Breast epithelium (tissue), 3 donors: ENCODE measurements around the gene BCL2.
"Not testable (repeated sequence)": the region's sequence is repeated elsewhere in the genome, so short reads cannot be mapped to it uniquely, and the experiment has no call there.

Experiments
- CTCF ChIP-seq, 3 donors: fragments of 450-650 bp; IDR thresholded peaks; one replicate each; pipeline ENCODE4 v1.5.1; 2016 to 2017; ENCODE audit warnings: antibody characterized with exemption in 3 of 3, mild to moderate bottlenecking in 3 of 3, moderate library complexity in 3 of 3
- POLR2A ChIP-seq: fragments of 450-650 bp; IDR thresholded peaks from one replicate; pipeline ENCODE4 v1.6.1; 2016; ENCODE audit warnings: antibody characterized with exemption, mild to moderate bottlenecking, moderate library complexity

- TF ChIP-seq POLR2A; CTCF (IDR thresholded peaks at IDR 0.05): not testable (repeated sequence)
Measured at GRCh38 chr18:63190838-63191237, 128.7 kb downstream of the BCL2 start.
